Ramos (cell line): Measurements from ENCODE around the gene KLRG1.

Experiments
- in situ Hi-C: fragments of 300-500 bp; cut with MboI; formaldehyde crosslinking; loops from one replicate; pipeline ENCODE4 v1.14.3; 2022; ENCODE audit warnings: low sequenced_read_pairs; ENCODE audit not compliant: unreplicated experiment

The KLRG1 gene

DNA sequence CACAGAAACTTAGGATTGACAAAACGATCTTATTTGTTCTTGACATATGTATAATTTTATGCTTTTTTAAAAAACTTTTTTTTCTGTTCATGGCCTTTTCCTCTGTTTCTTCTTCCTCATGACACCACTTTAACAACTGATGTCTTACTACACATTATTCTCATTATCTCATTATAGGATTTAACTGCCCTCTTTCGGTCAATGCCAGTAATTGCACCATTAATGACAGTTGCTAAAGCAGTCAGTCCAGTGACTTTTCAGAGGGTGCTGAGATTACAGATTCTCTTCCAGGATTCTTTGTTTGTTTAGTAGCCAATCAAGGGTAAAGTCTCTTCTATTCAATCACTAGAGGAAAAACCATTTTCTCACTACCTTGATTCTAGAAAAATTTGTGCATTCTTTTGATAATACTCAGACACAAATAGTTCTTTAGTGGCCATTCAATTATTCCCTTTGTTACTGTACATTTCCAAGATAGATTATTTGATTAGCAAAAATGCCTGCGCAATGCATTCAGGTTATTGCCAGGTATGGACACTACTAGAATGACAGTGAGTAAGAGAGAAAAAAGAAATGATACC, 50.1 kb downstream of the KLRG1 start:
- in situ Hi-C loops, result no loop called here

DNA sequence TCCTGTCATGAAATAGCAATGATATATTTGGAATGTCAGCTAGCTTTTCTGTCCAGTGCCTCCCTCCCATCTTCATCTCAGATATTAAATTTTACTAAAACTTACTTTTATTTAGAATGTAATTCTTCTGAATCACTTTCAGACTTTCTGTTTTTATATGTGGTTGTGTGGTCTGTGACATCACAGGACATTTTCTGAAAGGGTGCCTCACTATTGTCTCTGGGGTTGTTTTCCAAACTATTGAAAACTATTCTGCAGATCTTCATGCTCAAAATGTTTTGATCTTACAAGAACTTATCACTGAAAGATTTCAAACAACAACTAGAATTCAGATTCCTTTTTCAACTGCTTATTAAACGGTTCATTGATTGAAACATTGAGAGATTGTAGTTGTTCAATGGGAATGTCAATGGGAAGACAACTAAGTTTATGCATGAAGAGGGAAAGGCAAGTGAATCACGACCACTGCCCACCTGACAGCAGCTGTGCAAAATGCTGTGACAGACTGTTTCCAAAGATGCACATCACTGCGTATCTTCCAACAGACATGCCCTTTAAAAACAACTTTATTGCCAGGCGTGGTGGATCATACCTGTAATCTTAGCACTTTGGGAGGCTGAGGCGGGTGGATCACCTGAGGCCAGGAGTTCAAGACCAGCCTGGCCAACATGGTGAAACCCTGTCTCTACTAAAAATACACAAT, 51.3 kb downstream of the KLRG1 start:
- in situ Hi-C loops, result loop anchor here (10.0 kb wide), 2 partner anchors 376 to 496 kb away; partner anchors contain the start of genes CLEC4E and MFAP5

DNA sequence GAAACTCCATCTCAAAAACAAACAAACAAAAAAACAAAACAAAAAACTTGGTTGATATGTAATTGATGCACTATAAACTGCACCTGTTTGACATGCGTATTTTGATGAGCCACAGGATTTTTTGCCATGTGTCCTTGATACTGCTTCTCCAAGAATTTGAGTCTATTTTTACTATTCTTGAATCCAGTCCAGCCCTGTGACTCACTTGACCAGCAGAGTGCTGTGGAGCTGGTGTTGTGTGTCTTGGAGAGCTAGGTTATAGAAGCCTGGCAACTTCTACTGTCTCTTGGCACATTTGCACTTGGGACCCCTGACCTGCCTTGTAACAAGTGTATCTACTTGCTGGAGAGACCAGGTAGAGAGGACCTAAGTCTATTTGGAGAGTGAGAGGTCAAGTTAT, 52.0 kb downstream of the KLRG1 start:
- in situ Hi-C loops, result loop anchor here (10.0 kb wide), 2 partner anchors 377 to 497 kb away; partner anchors contain the start of genes CLEC4E and MFAP5

DNA sequence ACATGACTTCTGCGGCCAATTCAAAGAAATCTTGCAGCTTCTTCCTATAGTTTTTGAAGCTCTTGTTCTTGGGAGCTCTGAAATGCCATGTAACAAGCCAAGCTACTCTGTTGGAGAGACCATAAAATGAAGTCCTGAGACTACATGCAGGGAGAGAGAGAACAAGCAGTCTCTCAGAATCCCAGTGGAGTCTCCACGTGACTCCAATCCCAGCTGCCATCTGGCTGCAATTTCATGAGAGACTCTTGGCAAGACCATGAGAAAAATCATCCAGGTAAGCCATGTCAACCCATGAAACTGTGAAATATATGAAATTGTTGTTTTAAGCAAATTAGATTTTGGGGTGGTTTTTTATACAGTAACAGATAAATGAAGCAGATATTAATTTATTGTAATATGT, 54.4 kb downstream of the KLRG1 start:
- in situ Hi-C loops, result loop anchor here (10.0 kb wide), 2 partner anchors 379 to 499 kb away; partner anchors contain the start of genes CLEC4E and MFAP5

DNA sequence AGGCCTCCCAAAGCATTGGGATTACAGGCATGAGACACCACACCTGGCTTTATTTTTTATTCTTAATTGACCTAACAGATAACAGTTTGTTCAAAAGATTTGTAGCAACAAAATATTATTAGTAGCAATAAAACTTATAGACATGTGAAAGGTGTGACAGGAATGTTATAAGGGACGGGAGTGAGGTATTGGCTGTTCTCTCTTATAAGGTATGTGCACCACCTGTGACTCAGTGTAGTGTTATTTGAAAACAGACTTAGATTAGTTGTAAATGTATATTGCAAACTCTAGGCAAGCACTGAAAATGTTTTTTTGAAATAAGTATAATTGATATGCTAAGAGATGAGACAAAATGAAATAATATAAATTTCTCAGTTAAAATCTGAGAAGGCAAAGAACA, 57.8 kb downstream of the KLRG1 start:
- in situ Hi-C loops, result loop anchor here (10.0 kb wide), 2 partner anchors 382 to 502 kb away; partner anchors contain the start of genes CLEC4E and MFAP5

DNA sequence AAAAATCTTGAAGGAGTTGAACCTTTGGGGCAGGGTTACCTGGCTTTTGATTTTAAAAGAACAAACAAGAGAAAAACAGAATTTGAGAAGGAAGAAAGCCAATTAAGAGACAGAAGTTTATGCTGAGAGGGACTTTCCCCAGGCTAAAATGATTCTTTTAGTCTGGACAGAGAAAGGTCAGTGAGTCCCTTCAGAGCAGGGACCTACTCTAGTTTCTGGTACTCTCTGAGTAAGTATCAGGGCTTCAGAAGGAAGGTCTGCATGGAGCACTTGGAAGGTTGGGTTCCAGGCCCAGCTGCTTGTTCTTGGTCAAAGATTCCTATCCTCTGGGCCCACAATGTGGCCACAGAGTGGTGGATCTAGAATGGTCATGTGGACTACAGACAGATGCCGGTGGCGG, 59.6 kb downstream of the KLRG1 start:
- in situ Hi-C loops, result loop anchor here (10.0 kb wide), 2 partner anchors 384 to 504 kb away; partner anchors contain the start of genes CLEC4E and MFAP5

DNA sequence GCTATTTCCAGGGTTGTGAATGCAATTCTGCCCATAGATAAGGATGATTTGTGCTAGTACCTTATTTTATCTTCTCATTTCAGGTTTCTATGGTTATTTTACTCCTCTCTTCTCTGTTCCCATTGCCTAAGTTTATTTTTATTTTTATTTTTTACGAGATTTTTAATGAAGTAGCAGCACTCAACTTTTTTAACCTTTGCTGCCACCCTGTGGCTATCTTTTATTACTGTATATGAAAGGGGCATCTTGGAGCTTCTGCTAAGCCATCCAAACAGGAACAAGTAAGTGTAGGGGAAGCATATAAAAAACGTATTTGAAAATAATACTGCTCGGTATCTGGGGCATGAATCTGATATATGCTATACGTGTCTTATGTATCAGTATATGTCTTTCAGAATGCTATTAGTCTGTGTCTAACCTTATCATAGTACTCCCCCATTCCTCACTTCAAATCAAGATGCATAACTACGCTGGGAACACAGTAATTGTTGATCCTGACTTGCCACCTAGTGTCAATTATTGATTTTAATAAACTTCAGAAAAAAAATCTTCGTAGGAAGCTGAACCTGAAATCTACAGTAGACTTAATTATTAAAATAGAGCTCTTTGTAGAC, 60.3 kb downstream of the KLRG1 start:
- in situ Hi-C loops, result loop anchor here (10.0 kb wide), 2 partner anchors 385 to 505 kb away; partner anchors contain the start of genes CLEC4E and MFAP5

DNA sequence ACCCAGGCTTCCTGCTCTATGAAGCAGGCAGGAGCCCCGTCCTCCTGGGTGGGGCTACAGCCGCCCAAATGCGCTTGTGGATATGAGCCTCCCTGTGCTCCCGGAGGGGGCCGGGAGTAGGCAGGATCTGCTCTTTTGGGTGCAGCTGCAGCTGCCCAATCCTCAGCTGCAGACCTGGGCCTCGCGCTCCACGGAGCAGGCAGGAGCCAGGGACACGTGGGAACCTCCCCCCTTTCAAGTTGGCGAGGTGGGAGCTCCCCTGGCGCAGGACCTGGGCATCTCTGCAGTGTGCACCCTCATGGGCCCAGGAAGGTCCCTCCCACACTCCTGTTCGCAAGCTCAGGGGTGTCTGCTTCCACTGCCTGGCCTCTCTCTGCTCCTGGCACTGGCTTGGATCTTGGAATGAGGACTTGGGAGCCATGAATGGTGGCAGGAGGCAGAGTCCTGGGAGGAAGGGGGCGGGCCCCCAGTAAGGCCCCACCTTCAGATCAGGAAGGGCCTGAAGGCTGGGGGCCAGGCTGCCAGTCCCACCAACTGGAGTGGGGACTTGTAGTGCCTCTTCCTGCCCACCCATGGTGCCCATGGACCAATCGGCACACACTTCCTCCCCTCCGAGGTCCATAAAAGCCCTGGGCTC, 61.3 kb downstream of the KLRG1 start:
- in situ Hi-C loops, result no loop called here

DNA sequence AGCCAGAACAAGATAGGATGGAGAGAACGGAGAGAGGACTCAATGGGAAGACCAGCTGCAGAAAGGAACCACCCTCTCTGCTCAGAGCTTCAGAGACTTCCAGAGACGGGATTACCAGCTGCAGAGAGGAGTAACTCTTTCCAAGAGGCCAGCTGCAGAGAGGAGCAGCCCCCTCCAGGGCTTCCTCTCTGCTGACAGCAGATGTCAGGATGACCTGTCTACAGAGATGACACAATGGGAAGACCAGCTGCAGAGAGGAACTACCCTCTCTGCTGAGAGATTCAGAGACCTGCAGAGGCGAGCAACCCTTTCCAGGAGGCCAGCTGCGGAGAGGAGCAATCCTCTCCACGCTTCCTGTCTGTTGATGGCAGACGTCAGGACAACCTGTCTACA, 61.8 kb downstream of the KLRG1 start:
- in situ Hi-C loops, result no loop called here

DNA sequence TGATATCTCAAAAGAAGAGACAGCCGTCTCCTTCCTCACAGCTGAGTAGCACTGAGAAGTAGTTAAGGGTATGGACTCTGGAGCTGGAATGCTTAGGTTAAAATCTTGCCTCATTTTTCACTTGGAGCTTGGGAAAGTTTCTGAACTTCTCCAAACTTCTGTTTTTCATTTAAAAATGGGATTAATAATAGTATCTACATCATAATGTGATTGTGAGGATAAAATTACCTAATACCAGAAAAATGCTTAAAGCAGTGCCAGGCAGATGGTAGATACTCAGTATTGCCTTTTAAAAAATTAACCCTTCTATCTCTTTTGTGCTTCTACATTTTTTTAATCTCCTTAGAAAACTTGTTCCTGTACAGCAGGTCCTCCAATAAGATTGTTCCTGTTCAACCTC, 63.3 kb downstream of the KLRG1 start:
- in situ Hi-C loops, result no loop called here
